Subcutaneous adipose tissue (tissue), 4 donors: ENCODE measurements around the gene KRTAP10-4. TPM values are rescaled to one million over a fixed set of nuclear protein-coding genes. Genes with fewer than 3 reads are reported as not detected.

Experiments used
- CTCF ChIP-seq: fragments of 450-650 bp; IDR thresholded peaks from one replicate; pipeline ENCODE4 v1.5.1; 2016; ENCODE audit warnings: low read depth, mild to moderate bottlenecking, control low read depth, antibody characterized with exemption, moderate library complexity
- total RNA-seq, 4 donors: library from RNA; depleted of rRNA; stranded (reverse); fragments of >200 nt; gene quantifications; one replicate each; pipeline ENCODE4 v1.1.0, GENCODE V29; 2016

The KRTAP10-4 gene
- total RNA-seq, 4 donors from 2014 or later, result not detected

- TF ChIP-seq CTCF, result no peak
These were observed 1.4 kb upstream of the KRTAP10-4 start for GRCh38 chr21:44571844-44572782.

DNA sequence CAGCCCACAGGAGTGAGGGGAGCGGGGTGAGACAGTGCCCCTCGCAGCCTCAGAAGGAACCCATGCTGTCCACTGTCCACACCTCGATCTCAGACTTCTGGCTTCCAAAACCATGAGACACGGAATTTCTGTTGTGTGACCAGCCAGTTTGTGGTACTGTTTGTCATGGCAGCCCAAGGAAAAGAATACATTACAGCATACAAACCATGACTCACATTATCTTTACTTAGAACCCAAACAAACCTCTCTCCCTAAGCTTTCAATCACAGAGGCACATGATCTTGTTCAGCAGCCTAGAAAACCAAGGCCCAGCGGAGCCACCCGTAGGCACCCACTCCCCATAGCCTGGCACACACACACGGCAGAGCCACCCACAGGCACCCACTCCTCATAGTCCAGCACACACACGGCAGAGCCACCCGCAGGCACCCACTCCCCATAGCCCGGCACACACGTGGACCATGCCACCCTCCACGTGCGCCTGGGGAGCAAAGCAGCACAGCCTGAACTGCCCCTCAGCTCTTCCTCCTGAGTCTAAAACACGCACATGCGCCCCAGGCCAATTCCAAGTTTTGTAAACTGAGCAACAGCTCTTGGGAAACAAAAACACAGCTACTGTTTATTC lies 458 bp upstream of the KRTAP10-4 start:
- no peak for TF ChIP-seq CTCF

DNA sequence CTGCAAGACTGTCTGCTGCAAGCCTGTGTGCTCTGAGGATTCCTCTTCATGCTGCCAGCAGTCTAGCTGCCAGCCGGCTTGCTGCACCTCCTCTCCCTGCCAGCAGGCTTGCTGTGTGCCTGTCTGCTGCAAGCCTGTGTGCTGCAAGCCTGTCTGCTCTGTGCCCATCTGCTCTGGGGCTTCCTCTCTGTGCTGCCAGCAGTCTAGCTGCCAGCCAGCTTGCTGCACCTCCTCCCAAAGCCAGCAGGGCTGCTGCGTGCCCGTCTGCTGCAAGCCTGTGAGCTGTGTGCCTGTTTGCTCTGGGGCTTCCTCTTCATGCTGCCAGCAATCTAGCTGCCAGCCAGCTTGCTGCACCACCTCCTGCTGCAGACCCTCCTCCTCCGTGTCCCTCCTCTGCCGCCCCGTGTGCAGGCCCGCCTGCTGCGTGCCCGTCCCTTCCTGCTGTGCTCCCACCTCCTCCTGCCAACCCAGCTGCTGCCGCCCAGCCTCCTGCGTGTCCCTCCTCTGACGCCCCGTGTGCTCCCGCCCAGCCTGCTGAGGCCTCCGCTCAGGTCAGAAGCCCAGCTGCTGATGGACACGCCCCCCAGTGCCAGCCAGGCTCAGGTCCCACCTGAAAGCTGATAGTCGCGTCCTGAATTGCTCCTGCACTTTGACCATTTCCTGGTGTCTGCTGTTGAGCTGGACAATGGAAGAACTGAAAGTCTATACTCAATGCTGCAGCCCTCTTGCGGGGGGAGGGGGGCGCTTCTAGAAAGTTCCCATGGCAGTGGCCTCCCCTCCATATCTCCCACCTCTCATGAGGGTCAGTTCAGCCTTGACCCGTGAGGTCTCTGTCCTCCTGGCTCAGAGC lies 1.2 kb downstream of the KRTAP10-4 start:
- no peak for TF ChIP-seq CTCF

- TF ChIP-seq CTCF, result no peak
These were observed 1.9 kb downstream of the KRTAP10-4 start for GRCh38 chr21:44575307-44576024.

DNA sequence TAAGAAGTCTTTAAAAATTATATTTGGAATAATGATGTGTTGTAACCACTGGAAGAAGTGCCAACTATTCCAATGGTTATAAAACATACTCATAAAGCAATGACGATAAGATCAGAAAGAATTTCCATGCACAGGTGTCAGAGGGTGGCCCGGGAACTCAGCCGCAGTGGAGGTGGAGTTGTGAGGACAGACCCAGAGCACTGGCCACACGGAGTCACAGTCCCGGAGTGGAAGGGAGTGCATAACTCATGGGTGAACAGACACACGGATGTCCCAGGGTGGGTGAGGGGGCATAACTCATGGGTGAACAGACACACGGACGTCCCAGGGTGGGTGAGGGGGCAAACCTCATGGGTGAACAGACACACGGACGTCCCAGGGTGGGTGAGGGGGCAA lies 2.5 kb downstream of the KRTAP10-4 start:
- TF ChIP-seq CTCF, result no peak

DNA sequence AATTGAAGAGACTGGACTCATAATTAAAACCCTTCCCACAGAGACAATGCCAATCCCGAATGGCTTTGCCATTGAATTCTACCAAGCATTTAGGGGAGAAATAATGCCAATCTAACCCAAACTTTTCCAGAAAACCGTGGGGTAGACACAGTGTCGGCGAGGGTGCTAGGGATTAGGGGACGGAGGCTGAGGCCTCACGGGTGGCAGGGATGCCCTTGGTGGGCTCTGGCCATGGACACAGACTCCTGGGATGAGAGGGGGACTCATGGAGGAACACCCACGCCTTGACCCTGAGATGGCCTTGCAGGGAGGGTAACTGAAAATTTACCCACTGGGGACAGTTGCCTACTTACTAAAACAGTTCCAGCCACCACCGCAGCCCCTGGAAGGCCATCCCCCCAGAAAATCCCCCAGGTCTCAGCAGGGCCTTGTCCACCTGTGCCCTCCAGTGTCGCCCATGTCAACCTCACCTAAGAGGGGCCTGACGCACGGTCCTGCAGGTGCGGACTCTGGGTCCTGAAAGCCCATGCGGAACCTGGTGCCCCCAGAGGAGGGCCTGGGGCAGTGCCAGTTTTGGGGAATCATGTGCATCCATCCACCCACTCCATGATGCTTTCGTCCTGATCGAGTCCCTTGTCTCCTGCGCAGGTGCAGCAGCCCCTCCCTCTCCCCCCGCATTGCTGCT lies 5.0 kb downstream of the KRTAP10-4 start:
- TF ChIP-seq CTCF, result no peak
